ENCODE data around the gene PIGN. TPM values are rescaled to one million over a fixed set of nuclear protein-coding genes. Genes with fewer than 3 reads are reported as not detected.

PIGN gene
- total RNA-seq, 1 experiment from 2014 or later, result 30.9 TPM

GRCh38 chr18:62091487-62092120, 95.3 kb downstream of the PIGN start:
- no peak overlapping the region for H3K9ac ChIP-seq (ENCODE audit: extremely low read depth, insufficient read length, low read length)
- no peak overlapping the region for H3K56ac ChIP-seq (ENCODE audit: insufficient read length, low read depth, low read length)
- H4K20me1 ChIP-seq (ENCODE audit: control insufficient read depth, insufficient read depth, insufficient read length), result no peaks in the 10 kb centered on the region
- H3K27ac Mint-ChIP-seq, result no peak overlapping the region
- H3K4me2 ChIP-seq (ENCODE audit: insufficient read depth, insufficient read length, low read length), result no peak overlapping the region
- H3K23ac ChIP-seq (ENCODE audit: insufficient read length, low read depth, low read length), result no peak overlapping the region
- no peaks in the 10 kb centered on the region for H3K27me3 Mint-ChIP-seq (ENCODE audit: low read depth)
- H2AFZ ChIP-seq (ENCODE audit: low read length), result no peak overlapping the region
- H2BK20ac ChIP-seq (ENCODE audit: low read depth, low read length, poor library complexity, severe bottlenecking), result no peak overlapping the region
- H3K79me2 ChIP-seq (ENCODE audit: insufficient read depth, low read length), result no peaks in the 10 kb centered on the region
- no peaks in the 10 kb centered on the region for H3K27me3 ChIP-seq (ENCODE audit: insufficient read depth, low read length)
- no peak overlapping the region for H3K27ac ChIP-seq (ENCODE audit: insufficient read length, low read depth, low read length)
- no peak overlapping the region for H2BK120ac ChIP-seq (ENCODE audit: low read depth, low read length, poor library complexity, severe bottlenecking)
- H3K18ac ChIP-seq (ENCODE audit: insufficient read length, low read depth, low read length), result no peak overlapping the region
- H2BK12ac ChIP-seq (ENCODE audit: insufficient read length, low read depth, low read length), result no peak overlapping the region
- no peak overlapping the region for H3K14ac ChIP-seq (ENCODE audit: insufficient read depth, low read length)
- no peak overlapping the region for H4K91ac ChIP-seq (ENCODE audit: insufficient read length, low read depth, low read length)
- H3K36me3 Mint-ChIP-seq (ENCODE audit: insufficient read depth in 1 of 3, low read depth in 3 of 3), result peaks cover 1 to 13% (median 8%) of the 10 kb centered on the region in 3 experiments; a peak in 5 of 7 replicates
- no peak overlapping the region for H4K8ac ChIP-seq (replicated peaks; ENCODE audit: insufficient read length, low read depth, low read length)
- no peak overlapping the region for H2BK15ac ChIP-seq (ENCODE audit: low read depth, low read length)
- no peak overlapping the region for H2BK5ac ChIP-seq (ENCODE audit: insufficient read length, low read length)
- H3K9me3 Mint-ChIP-seq, result no peaks in the 10 kb centered on the region; a peak in 1 of 5 replicates
- no peak overlapping the region for H3K4ac ChIP-seq (ENCODE audit: low read depth, low read length)
- no peaks in the 10 kb centered on the region for H3K4me1 ChIP-seq (ENCODE audit: insufficient read depth, low read length)
- H2AK5ac ChIP-seq (ENCODE audit: insufficient read length, low read length), result no peak overlapping the region
- H4K5ac ChIP-seq (ENCODE audit: insufficient read length, low read depth, low read length), result no peak overlapping the region
- 100% methylated on average over 2 of the region's 5 CpGs for WGBS (ENCODE audit: extremely low coverage, insufficient read length, low lambda C conversion rate)
- no peak overlapping the region for H3T11ph ChIP-seq (ENCODE audit: low read length)
- H3K79me1 ChIP-seq (ENCODE audit: insufficient read depth, low read depth, low read length, poor library complexity, severe bottlenecking), result no peaks in the 10 kb centered on the region
- DNase-seq, result no peak
- H3K4me3 Mint-ChIP-seq, result no peak overlapping the region
- no peaks in the 10 kb centered on the region for H3K4me1 Mint-ChIP-seq
- H3K23me2 ChIP-seq (ENCODE audit: insufficient read length, low read depth, low read length, poor library complexity, severe bottlenecking), result no peaks in the 10 kb centered on the region
- TF ChIP-seq, protein P1, sequence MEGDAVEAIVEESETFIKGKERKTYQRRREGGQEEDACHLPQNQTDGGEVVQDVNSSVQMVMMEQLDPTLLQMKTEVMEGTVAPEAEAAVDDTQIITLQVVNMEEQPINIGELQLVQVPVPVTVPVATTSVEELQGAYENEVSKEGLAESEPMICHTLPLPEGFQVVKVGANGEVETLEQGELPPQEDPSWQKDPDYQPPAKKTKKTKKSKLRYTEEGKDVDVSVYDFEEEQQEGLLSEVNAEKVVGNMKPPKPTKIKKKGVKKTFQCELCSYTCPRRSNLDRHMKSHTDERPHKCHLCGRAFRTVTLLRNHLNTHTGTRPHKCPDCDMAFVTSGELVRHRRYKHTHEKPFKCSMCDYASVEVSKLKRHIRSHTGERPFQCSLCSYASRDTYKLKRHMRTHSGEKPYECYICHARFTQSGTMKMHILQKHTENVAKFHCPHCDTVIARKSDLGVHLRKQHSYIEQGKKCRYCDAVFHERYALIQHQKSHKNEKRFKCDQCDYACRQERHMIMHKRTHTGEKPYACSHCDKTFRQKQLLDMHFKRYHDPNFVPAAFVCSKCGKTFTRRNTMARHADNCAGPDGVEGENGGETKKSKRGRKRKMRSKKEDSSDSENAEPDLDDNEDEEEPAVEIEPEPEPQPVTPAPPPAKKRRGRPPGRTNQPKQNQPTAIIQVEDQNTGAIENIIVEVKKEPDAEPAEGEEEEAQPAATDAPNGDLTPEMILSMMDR (conservative IDR thresholded peaks at IDR 0.05), result no peak
- H3K9me3 ChIP-seq (ENCODE audit: control insufficient read depth, low read depth, low read length), result no peaks in the 10 kb centered on the region

Measured in H9 (cell line).